ENCODE measurements around the gene ARHGEF19.
A peak's percentile ranks its signal among the peaks of the same experiment; 100 is the strongest.

Gene ARHGEF19

DNA sequence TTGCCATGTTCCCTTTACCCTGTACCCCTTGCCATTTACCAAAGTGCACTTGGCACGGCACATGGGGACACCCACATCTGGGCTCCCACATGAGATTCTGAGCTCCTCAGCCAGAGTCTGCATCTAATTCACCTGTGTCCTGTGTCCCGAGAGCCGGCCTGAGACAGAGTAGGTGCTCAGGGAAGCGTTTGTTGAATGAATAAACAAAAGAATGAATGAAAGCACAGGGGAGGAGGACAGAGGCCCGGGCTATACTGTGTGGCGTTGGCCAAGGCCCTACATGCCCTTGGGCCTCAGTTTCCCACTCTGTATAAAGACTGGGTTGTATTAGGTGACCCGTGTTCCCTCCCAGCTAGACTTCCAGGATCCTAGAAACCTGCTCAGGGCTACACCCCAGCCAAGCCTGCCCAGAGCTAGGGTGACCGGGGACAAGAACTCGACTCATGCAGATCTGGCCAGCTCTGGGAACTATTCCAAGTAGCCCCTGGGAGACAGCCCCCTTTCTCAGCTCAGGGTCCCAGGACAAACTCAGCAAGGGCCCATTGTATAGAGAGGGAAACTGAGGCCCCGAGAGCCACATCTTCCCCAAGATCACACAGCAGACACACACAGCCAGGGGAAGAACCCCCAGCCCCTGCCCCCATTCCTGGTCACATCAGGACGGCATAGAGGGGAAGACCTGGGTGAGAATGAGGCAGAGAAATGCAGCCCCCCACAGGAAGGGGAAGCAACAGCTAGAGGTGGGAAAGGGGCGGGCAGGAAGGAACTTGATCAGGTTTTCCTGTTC lies 62.6 kb downstream of the ARHGEF19 start:
- no CpG with 5 or more reads among the region's 12 CpGs for whole genome bisulfite sequencing, 2 donors (ENCODE audit: extremely low coverage in 2 of 2, insufficient read length in 2 of 2, insufficient replicate concordance in 1 of 2)
- no peaks in the 10 kb centered on the region for H3K27me3 ChIP-seq (ENCODE audit: control insufficient read depth in 3 of 3, insufficient read depth in 3 of 3, low read depth in 1 of 3, low read length in 3 of 3)
- no peak overlapping the region for H3K4me3 ChIP-seq (ENCODE audit: low read length in 2 of 2)
- no peak overlapping the region for H2AK5ac ChIP-seq (ENCODE audit: low read depth, low read length)
- H2BK12ac ChIP-seq (ENCODE audit: low read length): no peak overlapping the region
- no peak for DNase-seq (ENCODE audit: low spot score)
- H3K9me3 ChIP-seq (replicated peaks in 1 of 2; ENCODE audit: control insufficient read depth in 2 of 2, insufficient read depth in 1 of 2, low read depth in 1 of 2, low read length in 2 of 2): no peaks in the 10 kb centered on the region
- no peak overlapping the region for H3K4me2 ChIP-seq (ENCODE audit: insufficient read depth, low read length, poor library complexity, severe bottlenecking)
- H2BK5ac ChIP-seq (ENCODE audit: low read length): peak overlapping the region; percentile 79
- no peak overlapping the region for H3K14ac ChIP-seq (ENCODE audit: low read length)
- H3K79me1 ChIP-seq (ENCODE audit: low read depth, low read length): peaks cover 32% of the 10 kb centered on the region
- peak overlapping the region; percentile 60 for H3K9ac ChIP-seq (ENCODE audit: low read depth, low read length, poor library complexity)
- no peak overlapping the region for H4K91ac ChIP-seq (ENCODE audit: low read depth, low read length, poor library complexity)
- H3K36me3 ChIP-seq (replicated peaks in 1 of 2; ENCODE audit: control insufficient read depth in 2 of 2, insufficient read depth in 2 of 2, low read length in 2 of 2): peaks cover 45 to 55% of the 10 kb centered on the region in 2 donors
- H3K4ac ChIP-seq (ENCODE audit: low read length): no peak overlapping the region
- peak overlapping the region; percentile 8 for H3K23ac ChIP-seq (ENCODE audit: low read depth, low read length, poor library complexity)
- H3K18ac ChIP-seq (ENCODE audit: low read length): peak overlapping the region; percentile 83
- peaks cover 54 to 56% of the 10 kb centered on the region in 2 donors for H3K4me1 ChIP-seq (ENCODE audit: control insufficient read depth in 2 of 2, insufficient read depth in 1 of 2, low read depth in 1 of 2, low read length in 2 of 2)
- H2AFZ ChIP-seq (ENCODE audit: low read length): no peak overlapping the region
- H4K8ac ChIP-seq (ENCODE audit: low read depth, low read length): no peak overlapping the region
- H3K27ac ChIP-seq (replicated peaks; ENCODE audit: low read length): peak overlapping the region; percentile 8
- H2BK15ac ChIP-seq (ENCODE audit: low read length): no peak overlapping the region
- no peak overlapping the region for H2BK120ac ChIP-seq (ENCODE audit: low read depth, low read length)

DNA sequence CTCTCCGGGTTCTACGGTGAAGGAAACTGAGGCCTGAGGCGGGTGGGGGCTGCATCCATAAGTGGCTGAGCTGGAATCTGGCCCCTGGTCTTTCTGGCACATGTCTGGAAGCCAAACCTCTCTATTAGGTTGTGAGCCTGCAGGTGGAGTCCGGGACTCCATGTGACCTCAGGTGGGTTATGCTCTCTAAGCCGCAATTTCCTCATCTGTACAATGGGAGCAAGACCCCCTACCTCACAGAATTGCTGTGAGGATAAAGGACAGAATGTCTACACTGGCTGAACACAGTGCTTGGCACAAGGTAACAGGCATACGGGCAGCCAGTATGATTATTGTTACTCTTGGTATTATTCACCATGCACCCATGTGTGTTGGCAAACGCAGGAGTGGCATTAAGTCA lies 63.3 kb downstream of the ARHGEF19 start:
- no peak overlapping the region for H3K4me2 ChIP-seq (ENCODE audit: insufficient read depth, low read length, poor library complexity, severe bottlenecking)
- no peak overlapping the region for H3K23ac ChIP-seq (ENCODE audit: low read depth, low read length, poor library complexity)
- DNase-seq (ENCODE audit: low spot score): no peak
- no peak overlapping the region for H3K18ac ChIP-seq (ENCODE audit: low read length)
- no peak overlapping the region for H3K4me3 ChIP-seq (ENCODE audit: low read length in 2 of 2)
- no peak overlapping the region for H4K8ac ChIP-seq (ENCODE audit: low read depth, low read length)
- no peak overlapping the region for H2BK12ac ChIP-seq (ENCODE audit: low read length)
- H3K9ac ChIP-seq (ENCODE audit: low read depth, low read length, poor library complexity): no peak overlapping the region
- no peak overlapping the region for H3K4ac ChIP-seq (ENCODE audit: low read length)
- no peak overlapping the region for H2AK5ac ChIP-seq (ENCODE audit: low read depth, low read length)
- no peak overlapping the region for H2AFZ ChIP-seq (ENCODE audit: low read length)
- no peak overlapping the region for H4K91ac ChIP-seq (ENCODE audit: low read depth, low read length, poor library complexity)
- H3K36me3 ChIP-seq (replicated peaks in 1 of 2; ENCODE audit: control insufficient read depth in 2 of 2, insufficient read depth in 2 of 2, low read length in 2 of 2): peaks cover 53 to 63% of the 10 kb centered on the region in 2 donors
- WGBS, 2 donors (ENCODE audit: extremely low coverage in 2 of 2, insufficient read length in 2 of 2, insufficient replicate concordance in 1 of 2): no CpG with 5 or more reads among the region's 7 CpGs
- no peak overlapping the region for H2BK5ac ChIP-seq (ENCODE audit: low read length)
- H3K79me1 ChIP-seq (ENCODE audit: low read depth, low read length): peaks cover 34% of the 10 kb centered on the region
- H3K14ac ChIP-seq (ENCODE audit: low read length): no peak overlapping the region
- H3K27ac ChIP-seq (replicated peaks; ENCODE audit: low read length): no peak overlapping the region
- no peak overlapping the region for H2BK15ac ChIP-seq (ENCODE audit: low read length)
- no peaks in the 10 kb centered on the region for H3K27me3 ChIP-seq (ENCODE audit: control insufficient read depth in 3 of 3, insufficient read depth in 3 of 3, low read depth in 1 of 3, low read length in 3 of 3)
- H2BK120ac ChIP-seq (ENCODE audit: low read depth, low read length): no peak overlapping the region
- H3K9me3 ChIP-seq (replicated peaks in 1 of 2; ENCODE audit: control insufficient read depth in 2 of 2, insufficient read depth in 1 of 2, low read depth in 1 of 2, low read length in 2 of 2): no peaks in the 10 kb centered on the region
- H3K4me1 ChIP-seq (ENCODE audit: control insufficient read depth in 2 of 2, insufficient read depth in 1 of 2, low read depth in 1 of 2, low read length in 2 of 2): peaks cover 54 to 61% of the 10 kb centered on the region in 2 donors

DNA sequence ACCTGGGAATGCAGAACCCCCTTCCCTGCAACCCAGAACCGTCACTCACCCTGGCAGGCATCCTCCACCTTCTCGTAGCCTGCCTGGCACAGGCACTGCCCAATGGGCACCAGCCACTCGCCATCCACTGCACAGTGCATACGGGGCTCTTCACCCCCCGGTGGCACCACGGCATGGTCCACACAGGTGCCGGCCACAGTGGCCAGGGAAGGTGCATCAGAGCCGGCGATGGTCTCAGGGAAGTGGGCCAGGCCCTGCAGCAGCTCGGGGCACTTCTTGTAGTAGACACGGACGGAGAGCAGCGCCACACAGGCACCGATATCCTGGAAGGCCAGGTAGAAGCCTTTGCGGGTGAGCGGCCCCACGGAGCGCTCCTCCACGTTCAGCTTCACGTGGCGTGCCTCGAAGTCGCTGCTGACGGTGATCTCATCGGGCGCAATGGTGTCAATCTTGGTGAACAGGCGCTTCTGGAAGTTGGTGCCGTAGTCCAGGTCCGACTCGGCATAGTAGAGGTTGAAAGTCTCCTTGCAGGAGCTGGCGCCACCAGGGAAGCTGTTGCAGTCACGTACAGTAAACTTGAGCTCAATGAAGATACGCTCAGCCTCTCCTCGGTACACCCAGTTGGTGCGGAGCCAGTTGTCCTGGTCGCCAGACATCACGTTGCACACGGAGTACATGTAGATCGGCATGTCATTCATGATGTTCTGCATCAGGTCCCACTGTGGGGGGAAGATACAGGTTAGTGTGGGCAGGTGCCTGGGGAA lies 63.9 kb downstream of the ARHGEF19 start:
- Histone ChIP-seq H3K14ac (ENCODE audit: low read length) (no peak overlapping the region), H2BK120ac (ENCODE audit: low read depth, low read length) (no peak overlapping the region), H3K4ac (ENCODE audit: low read length) (no peak overlapping the region), H2AK5ac (ENCODE audit: low read depth, low read length) (peak overlapping the region; percentile 76), H3K9me3 (replicated peaks in 1 of 2; ENCODE audit: control insufficient read depth in 2 of 2, insufficient read depth in 1 of 2, low read depth in 1 of 2, low read length in 2 of 2) (no peaks in the 10 kb centered on the region), H4K8ac (ENCODE audit: low read depth, low read length) (no peak overlapping the region), H3K79me1 (ENCODE audit: low read depth, low read length) (peaks cover 40% of the 10 kb centered on the region), H3K27ac (replicated peaks; ENCODE audit: low read length) (peak overlapping the region; percentile 25), H3K36me3 (replicated peaks in 1 of 2; ENCODE audit: control insufficient read depth in 2 of 2, insufficient read depth in 2 of 2, low read length in 2 of 2) (peaks cover 59 to 69% of the 10 kb centered on the region in 2 donors), H2BK12ac (ENCODE audit: low read length) (peak overlapping the region; percentile 5), H3K23ac (ENCODE audit: low read depth, low read length, poor library complexity) (peak overlapping the region; percentile 46), H3K4me2 (ENCODE audit: insufficient read depth, low read length, poor library complexity, severe bottlenecking) (no peak overlapping the region), H2AFZ (ENCODE audit: low read length) (no peak overlapping the region), H3K4me3 (ENCODE audit: low read length in 2 of 2) (no peak overlapping the region), H3K4me1 (ENCODE audit: control insufficient read depth in 2 of 2, insufficient read depth in 1 of 2, low read depth in 1 of 2, low read length in 2 of 2) (peaks cover 48 to 61% of the 10 kb centered on the region in 2 donors), H3K9ac (ENCODE audit: low read depth, low read length, poor library complexity) (no peak overlapping the region), H3K18ac (ENCODE audit: low read length) (peak overlapping the region; percentile 71), H2BK5ac (ENCODE audit: low read length) (no peak overlapping the region), H2BK15ac (ENCODE audit: low read length) (peak overlapping the region; percentile 50), H4K91ac (ENCODE audit: low read depth, low read length, poor library complexity) (no peak overlapping the region), H3K27me3 (ENCODE audit: control insufficient read depth in 3 of 3, insufficient read depth in 3 of 3, low read depth in 1 of 3, low read length in 3 of 3) (no peaks in the 10 kb centered on the region)
- no CpG with 5 or more reads among the region's 39 CpGs for WGBS, 2 donors (ENCODE audit: extremely low coverage in 2 of 2, insufficient read length in 2 of 2, insufficient replicate concordance in 1 of 2)
- no peak for DNase-seq (ENCODE audit: low spot score)

Measured in neuronal stem cell (in vitro differentiated cells).